Activated CD4-positive, alpha-beta T cell treated with anti-CD3 and anti-CD28 coated beads, Interleukin-2, amount 50 U/mL, for 4 hours (primary cell): ENCODE data around the gene PPFIBP2.

ENCODE experiments used
- DNase-seq, 2 experiments: peaks; one replicate each; pipeline ENCODE4 v3.0.0-alpha.2; 2020

The PPFIBP2 gene

GRCh38 chr11:7670641-7671040 lies 156.8 kb downstream of the PPFIBP2 start:
- DNase-seq: no peak

- DNase-seq: no peak
Measured at GRCh38 chr11:7671347-7672215, 157.8 kb downstream of the PPFIBP2 start.

GRCh38 chr11:7672276-7672959 lies 158.6 kb downstream of the PPFIBP2 start:
- no peak for DNase-seq

GRCh38 chr11:7672960-7673723 lies 159.3 kb downstream of the PPFIBP2 start, which contains the start of gene CYB5R2:
Gene CYB5R2 (minus strand): TSS chr11:7673500. CDS start chr11:7672825, 675 bp downstream.
- no peak for DNase-seq

- no peak for DNase-seq
Measured at GRCh38 chr11:7673724-7674434, 160.1 kb downstream of the PPFIBP2 start.

GRCh38 chr11:7675631-7676030 lies 161.8 kb downstream of the PPFIBP2 start:
- no peak for DNase-seq

- DNase-seq: no peak
Measured at GRCh38 chr11:7677071-7677470, 163.3 kb downstream of the PPFIBP2 start.

GRCh38 chr11:7677796-7678201 lies 164.0 kb downstream of the PPFIBP2 start:
- no peak for DNase-seq

GRCh38 chr11:7683571-7683970 lies 169.8 kb downstream of the PPFIBP2 start:
- DNase-seq: no peak

GRCh38 chr11:7686761-7687160 lies 173.0 kb downstream of the PPFIBP2 start:
- no peak for DNase-seq

- DNase-seq: no peak
Measured at GRCh38 chr11:7687386-7687785, 173.6 kb downstream of the PPFIBP2 start.

- no peak for DNase-seq
Measured at GRCh38 chr11:7688238-7688826, 174.5 kb downstream of the PPFIBP2 start.

GRCh38 chr11:7689239-7689638 lies 175.4 kb downstream of the PPFIBP2 start:
- DNase-seq: no peak

GRCh38 chr11:7690648-7691047 lies 176.8 kb downstream of the PPFIBP2 start:
- DNase-seq: no peak

- no peak for DNase-seq
Measured at GRCh38 chr11:7691759-7692350, 178.1 kb downstream of the PPFIBP2 start.

GRCh38 chr11:7692426-7692825 lies 178.6 kb downstream of the PPFIBP2 start:
- no peak for DNase-seq

GRCh38 chr11:7694235-7694634 lies 180.4 kb downstream of the PPFIBP2 start:
- no peak for DNase-seq

- DNase-seq: no peak
Measured at GRCh38 chr11:7696424-7696823, 182.6 kb downstream of the PPFIBP2 start.
